ENCODE data around the gene SLC9A5.

DNA sequence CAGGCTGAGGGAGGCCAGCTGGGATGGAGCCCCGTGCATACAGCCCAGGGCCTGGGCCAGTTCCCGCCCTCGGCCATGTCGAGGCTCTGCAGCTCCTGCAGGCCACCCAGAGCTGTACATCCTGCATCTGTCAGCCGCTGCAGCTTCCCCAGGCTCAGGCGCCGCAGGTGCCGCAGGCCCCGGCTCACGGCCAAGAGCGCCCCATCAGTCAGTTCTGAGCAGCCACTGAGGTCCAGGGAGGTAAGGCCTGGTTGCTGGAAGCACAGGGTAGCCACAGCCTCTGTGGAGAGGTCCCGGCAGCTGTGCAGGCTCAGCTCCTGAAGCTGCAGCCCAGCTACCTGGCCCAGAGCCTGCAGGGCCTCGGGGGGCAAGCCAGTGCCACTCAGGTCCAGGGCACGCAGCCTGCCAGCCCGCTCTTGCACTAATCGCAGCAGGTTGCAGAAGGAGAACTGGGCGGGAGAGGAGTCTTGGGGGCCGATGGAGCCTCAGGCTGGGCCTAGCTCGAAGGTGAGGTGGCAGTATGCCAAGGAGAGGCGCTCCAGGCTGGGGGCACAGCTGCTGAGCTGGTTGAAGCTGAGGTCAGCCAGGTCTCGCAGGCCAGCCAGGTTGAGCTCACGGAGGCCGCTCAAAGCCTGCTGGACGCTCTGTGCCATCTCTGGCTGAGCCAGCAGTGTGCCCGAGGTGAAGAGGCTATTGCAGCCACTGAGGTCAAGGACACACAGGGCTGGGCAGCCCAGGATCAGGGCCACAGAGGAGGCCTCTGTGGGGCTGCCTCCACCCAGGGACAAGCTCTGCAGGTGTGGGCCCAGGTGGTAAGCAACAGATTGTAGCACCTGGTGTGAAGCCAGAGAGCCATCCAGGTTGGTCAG is 38.5 kb upstream of the SLC9A5 start:
- TF ChIP-seq POLR2A (IDR thresholded peaks at IDR 0.05) = no peak
- TF ChIP-seq, protein P1, sequence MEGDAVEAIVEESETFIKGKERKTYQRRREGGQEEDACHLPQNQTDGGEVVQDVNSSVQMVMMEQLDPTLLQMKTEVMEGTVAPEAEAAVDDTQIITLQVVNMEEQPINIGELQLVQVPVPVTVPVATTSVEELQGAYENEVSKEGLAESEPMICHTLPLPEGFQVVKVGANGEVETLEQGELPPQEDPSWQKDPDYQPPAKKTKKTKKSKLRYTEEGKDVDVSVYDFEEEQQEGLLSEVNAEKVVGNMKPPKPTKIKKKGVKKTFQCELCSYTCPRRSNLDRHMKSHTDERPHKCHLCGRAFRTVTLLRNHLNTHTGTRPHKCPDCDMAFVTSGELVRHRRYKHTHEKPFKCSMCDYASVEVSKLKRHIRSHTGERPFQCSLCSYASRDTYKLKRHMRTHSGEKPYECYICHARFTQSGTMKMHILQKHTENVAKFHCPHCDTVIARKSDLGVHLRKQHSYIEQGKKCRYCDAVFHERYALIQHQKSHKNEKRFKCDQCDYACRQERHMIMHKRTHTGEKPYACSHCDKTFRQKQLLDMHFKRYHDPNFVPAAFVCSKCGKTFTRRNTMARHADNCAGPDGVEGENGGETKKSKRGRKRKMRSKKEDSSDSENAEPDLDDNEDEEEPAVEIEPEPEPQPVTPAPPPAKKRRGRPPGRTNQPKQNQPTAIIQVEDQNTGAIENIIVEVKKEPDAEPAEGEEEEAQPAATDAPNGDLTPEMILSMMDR (IDR thresholded peaks at IDR 0.05) = no peak

Data from testis (tissue), 2 donors.